ENCODE results near the gene ATP11A.

Gene ATP11A

GRCh38 chr13:112689303-112690245, at the start of gene ATP11A:
ATP11A (plus strand) TSS chr13:112690038; CDS start chr13:112690417, 379 bp downstream.
- TF ChIP-seq, protein P1, sequence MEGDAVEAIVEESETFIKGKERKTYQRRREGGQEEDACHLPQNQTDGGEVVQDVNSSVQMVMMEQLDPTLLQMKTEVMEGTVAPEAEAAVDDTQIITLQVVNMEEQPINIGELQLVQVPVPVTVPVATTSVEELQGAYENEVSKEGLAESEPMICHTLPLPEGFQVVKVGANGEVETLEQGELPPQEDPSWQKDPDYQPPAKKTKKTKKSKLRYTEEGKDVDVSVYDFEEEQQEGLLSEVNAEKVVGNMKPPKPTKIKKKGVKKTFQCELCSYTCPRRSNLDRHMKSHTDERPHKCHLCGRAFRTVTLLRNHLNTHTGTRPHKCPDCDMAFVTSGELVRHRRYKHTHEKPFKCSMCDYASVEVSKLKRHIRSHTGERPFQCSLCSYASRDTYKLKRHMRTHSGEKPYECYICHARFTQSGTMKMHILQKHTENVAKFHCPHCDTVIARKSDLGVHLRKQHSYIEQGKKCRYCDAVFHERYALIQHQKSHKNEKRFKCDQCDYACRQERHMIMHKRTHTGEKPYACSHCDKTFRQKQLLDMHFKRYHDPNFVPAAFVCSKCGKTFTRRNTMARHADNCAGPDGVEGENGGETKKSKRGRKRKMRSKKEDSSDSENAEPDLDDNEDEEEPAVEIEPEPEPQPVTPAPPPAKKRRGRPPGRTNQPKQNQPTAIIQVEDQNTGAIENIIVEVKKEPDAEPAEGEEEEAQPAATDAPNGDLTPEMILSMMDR (IDR thresholded peaks at IDR 0.05; ENCODE audit: low read length, missing control alignments) = no peak
- peak within 1 kb of the TSS; percentile 58 for H3K4me3 ChIP-seq (replicated peaks; ENCODE audit: low read depth, low read length)
- peak; percentile 93 for DNase-seq (ENCODE audit: low read depth)

GRCh38 chr13:112641456-112642089, 48.3 kb upstream of the ATP11A start:
- TF ChIP-seq, protein P1 (IDR thresholded peaks at IDR 0.05; ENCODE audit: low read length, missing control alignments) = no peak
- DNase-seq (ENCODE audit: low read depth) = no peak
- no peak overlapping the region for H3K4me3 ChIP-seq (replicated peaks; ENCODE audit: low read depth, low read length)

DNA sequence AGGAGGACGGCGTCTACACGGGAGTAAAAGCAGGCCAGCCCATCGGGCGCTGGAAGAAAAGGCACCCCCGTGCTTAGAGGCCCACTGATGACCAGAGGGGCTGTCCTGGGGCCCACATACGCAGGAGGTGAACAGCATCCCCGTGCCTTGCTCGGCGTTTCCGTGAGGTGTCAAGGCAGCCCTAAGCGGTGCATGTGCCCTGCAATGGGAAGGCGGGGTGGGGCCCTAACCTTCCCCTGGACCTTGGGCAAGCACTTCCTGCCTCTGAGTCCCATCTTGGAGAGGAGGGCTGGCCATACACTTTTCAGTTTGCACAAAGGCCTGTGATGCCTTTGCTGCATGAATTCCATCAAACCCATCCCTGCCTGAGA, 47.8 kb upstream of the ATP11A start:
- H3K4me3 ChIP-seq (replicated peaks; ENCODE audit: low read depth, low read length) = no peak overlapping the region
- TF ChIP-seq, protein P1 (IDR thresholded peaks at IDR 0.05; ENCODE audit: low read length, missing control alignments) = no peak
- no peak for DNase-seq (ENCODE audit: low read depth)

- no peak overlapping the region for H3K4me3 ChIP-seq (replicated peaks; ENCODE audit: low read depth, low read length)
- no peak for DNase-seq (ENCODE audit: low read depth)
- TF ChIP-seq, protein P1 (IDR thresholded peaks at IDR 0.05; ENCODE audit: low read length, missing control alignments) = no peak
These were observed 45.9 kb upstream of the ATP11A start for GRCh38 chr13:112643759-112644459.

DNA sequence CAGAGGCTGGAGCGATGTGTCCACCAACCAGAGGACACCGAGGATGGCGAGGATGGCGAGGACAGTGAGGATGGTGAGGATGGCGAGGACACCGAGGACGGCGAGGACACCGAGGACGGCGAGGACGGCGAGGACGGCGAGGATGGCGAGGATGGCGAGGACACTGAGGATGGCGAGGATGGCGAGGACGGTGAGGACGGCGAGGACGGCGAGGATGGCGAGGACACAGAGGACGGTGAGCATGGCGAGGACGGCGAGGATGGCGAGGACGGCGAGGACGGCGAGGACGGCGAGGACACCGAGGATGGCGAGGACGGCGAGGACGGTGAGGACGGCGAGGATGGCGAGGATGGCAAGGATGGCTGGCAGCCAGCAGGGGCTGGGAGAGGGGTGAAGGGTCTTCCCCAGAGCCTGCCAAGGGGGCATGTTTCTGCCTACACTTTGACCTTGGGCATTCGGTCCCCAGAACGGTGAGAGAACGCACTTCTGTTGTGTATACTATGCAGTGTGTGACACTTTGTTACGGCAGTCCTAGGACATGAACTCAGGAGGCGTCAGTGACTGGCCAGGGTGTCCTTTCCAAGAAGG, 44.4 kb upstream of the ATP11A start:
- TF ChIP-seq, protein P1 (IDR thresholded peaks at IDR 0.05; ENCODE audit: low read length, missing control alignments) = no peak
- H3K4me3 ChIP-seq (replicated peaks; ENCODE audit: low read depth, low read length) = no peak overlapping the region
- DNase-seq (ENCODE audit: low read depth) = no peak

DNA sequence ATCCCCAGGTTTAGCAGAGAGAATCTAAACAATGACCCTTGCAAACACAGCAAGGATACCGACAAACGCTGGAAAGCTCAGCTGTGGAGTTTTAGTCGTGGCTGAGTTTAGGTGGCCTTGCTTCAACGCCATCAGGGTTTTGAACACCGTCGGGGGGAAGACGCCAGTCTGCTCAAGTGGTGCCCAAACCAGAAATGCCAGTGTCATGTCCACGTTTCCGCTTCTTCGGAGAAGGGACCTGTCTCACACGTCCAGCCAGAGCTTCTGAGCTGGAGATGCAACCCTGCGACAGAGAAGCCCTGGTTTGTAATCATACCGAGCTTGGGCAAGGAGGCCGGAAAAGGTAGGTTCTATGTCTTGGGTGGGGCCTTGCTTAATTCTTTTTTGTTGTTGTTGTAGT, 42.6 kb upstream of the ATP11A start:
- H3K4me3 ChIP-seq (replicated peaks; ENCODE audit: low read depth, low read length) = no peak overlapping the region
- DNase-seq (ENCODE audit: low read depth) = no peak
- TF ChIP-seq, protein P1 (IDR thresholded peaks at IDR 0.05; ENCODE audit: low read length, missing control alignments) = no peak

All from fibroblast of pulmonary artery (primary cell).